Endothelial cell of umbilical vein (primary cell): ENCODE measurements around the gene CTBP2. TPM values are rescaled to one million over a fixed set of nuclear protein-coding genes. Genes with fewer than 3 reads are reported as not detected.

Experiments used
- BruUV-seq: library from RNA; stranded (reverse); fragments of 400-500 nt; replicated peaks from 2 replicates; lab custom pipeline; 2021; lab: Mats Ljungman, UMichigan
- CTCF ChIA-PET: fragments of 300-600, 350-600 bp; sonication (Branson Sonifier 250); formaldehyde crosslinking; loops from one replicate; lab custom pipeline; 2021; ENCODE audit warnings: antibody characterized with exemption, inconsistent platforms; lab: Charles Lee
- POLR2A ChIA-PET: fragments of 300-600, 350-600 bp; sonication (Branson Sonifier 250); formaldehyde crosslinking; loops from one replicate; lab custom pipeline; 2021; ENCODE audit warnings: antibody characterized with exemption, inconsistent platforms; lab: Charles Lee
- DNase-seq: peaks from one replicate; pipeline ENCODE4 v3.0.0-alpha.2; 2011; ENCODE audit warnings: low read depth, low spot score
- FAIRE-seq: peaks from 2 replicates; lab custom pipeline; 2011; peaks lifted over from hg19 to GRCh38; lab: Jason Lieb, UNC
- H2AFZ ChIP-seq: 2 replicates; pipeline ENCODE4 v1.6.0; 2012; ENCODE audit warnings: low read depth, low read length, control low read depth, inconsistent platforms
- H3K27ac ChIP-seq: 2 replicates; pipeline ENCODE4 v1.5.1; 2011; ENCODE audit warnings: low read depth, mild to moderate bottlenecking, control low read depth, low read length, moderate library complexity; ENCODE audit not compliant: insufficient read depth
- H3K27me3 ChIP-seq, 2 experiments: 2 replicates each; pipeline versions ENCODE4 v1.6.0 to v1.6.1; 2011; ENCODE audit warnings: low read length in 2 of 2, mixed read lengths in 1 of 2; ENCODE audit not compliant: control insufficient read depth in 2 of 2, insufficient read depth in 2 of 2
- H3K36me3 ChIP-seq, 2 experiments: 2 replicates in 1 of 2; 3 replicates in 1 of 2; pipeline ENCODE4 v1.5.1; 2011; ENCODE audit warnings: low read length in 2 of 2, mild to moderate bottlenecking in 1 of 2, moderate library complexity in 1 of 2; ENCODE audit not compliant: control insufficient read depth in 2 of 2, insufficient read depth in 2 of 2; ENCODE audit errors: extremely low read depth in 1 of 2
- H3K4me1 ChIP-seq: 3 replicates; pipeline ENCODE4 v1.5.1; 2011; ENCODE audit warnings: mild to moderate bottlenecking, low read length; ENCODE audit not compliant: control insufficient read depth, insufficient read depth; ENCODE audit errors: extremely low read depth
- H3K4me2 ChIP-seq: 2 replicates; pipeline ENCODE4 v1.6.1; 2011; ENCODE audit warnings: low read length, control low read depth, mixed read lengths; ENCODE audit not compliant: insufficient read depth
- H3K4me3 ChIP-seq, 3 experiments: fragments of 200-600 bp in 1 of 3; sonication (generic), shearing (Covaris generic) in 1 of 3; replicated peaks in 1 of 3; 2 replicates each; pipeline ENCODE4 v1.5.1; 2011 to 2016; ENCODE audit warnings: control low read depth in 3 of 3, low read length in 3 of 3, mild to moderate bottlenecking in 2 of 3, inconsistent platforms in 1 of 3, low read depth in 1 of 3, moderate library complexity in 1 of 3; ENCODE audit not compliant: insufficient read depth in 1 of 3
- H3K79me2 ChIP-seq: 2 replicates; pipeline ENCODE4 v1.6.0; 2012; ENCODE audit warnings: low read length, inconsistent platforms; ENCODE audit not compliant: control insufficient read depth, insufficient read depth
- H3K9ac ChIP-seq: replicated peaks from 2 replicates; pipeline ENCODE3; 2011; ENCODE audit warnings: low read length, control low read depth; ENCODE audit not compliant: insufficient read depth; ENCODE audit errors: extremely low read depth
- H3K9me1 ChIP-seq: replicated peaks from 3 replicates; pipeline ENCODE4 v1.6.0; 2011; ENCODE audit warnings: mild to moderate bottlenecking, low read length; ENCODE audit not compliant: control insufficient read depth, insufficient read depth; ENCODE audit errors: extremely low read depth
- H3K9me3 ChIP-seq: replicated peaks from 2 replicates; pipeline ENCODE4 v1.5.1; 2012; ENCODE audit warnings: low read length, inconsistent platforms; ENCODE audit not compliant: control insufficient read depth, insufficient read depth
- H4K20me1 ChIP-seq: replicated peaks from 2 replicates; pipeline ENCODE3; 2011; ENCODE audit warnings: mild to moderate bottlenecking, low read length; ENCODE audit not compliant: control insufficient read depth, insufficient read depth; ENCODE audit errors: extremely low read depth
- EZH2 ChIP-seq: IDR thresholded peaks from 2 replicates; pipeline ENCODE4 v1.6.1; 2012; ENCODE audit warnings: borderline replicate concordance, low read depth, mild to moderate bottlenecking, moderate library complexity, low read length, inconsistent platforms; ENCODE audit not compliant: severe bottlenecking
- FOS ChIP-seq: IDR thresholded peaks from 2 replicates; pipeline ENCODE4 v1.6.1; 2011; ENCODE audit warnings: mild to moderate bottlenecking, low read length, moderate library complexity, borderline replicate concordance; ENCODE audit not compliant: insufficient read depth
- GATA2 ChIP-seq: IDR thresholded peaks from 2 replicates; pipeline ENCODE4 v1.7.0; 2011; ENCODE audit warnings: low read depth, mild to moderate bottlenecking, moderate library complexity, mixed read lengths, low read length; ENCODE audit not compliant: insufficient read length, insufficient read depth
- JUN ChIP-seq: IDR thresholded peaks from 2 replicates; pipeline ENCODE4 v1.6.1; 2011; ENCODE audit warnings: borderline replicate concordance, low read depth; ENCODE audit not compliant: insufficient read length, insufficient read depth
- MAX ChIP-seq: IDR thresholded peaks from 2 replicates; pipeline ENCODE4 v1.6.1; 2011; ENCODE audit not compliant: insufficient read depth, insufficient read length
- MYC ChIP-seq: IDR thresholded peaks from one replicate; pipeline ENCODE4 v1.6.1; 2011; ENCODE audit warnings: mild to moderate bottlenecking, low read depth, low read length
- POLR2A ChIP-seq: IDR thresholded peaks from 2 replicates; pipeline ENCODE4 v1.6.1; 2012; ENCODE audit warnings: low read depth, mild to moderate bottlenecking, control low read depth, low read length
- POLR2AphosphoS5 ChIP-seq: IDR thresholded peaks from 2 replicates; pipeline ENCODE4 v1.6.1; 2012; ENCODE audit warnings: low read depth, mild to moderate bottlenecking, control low read depth, low read length, moderate library complexity; ENCODE audit not compliant: insufficient read depth
- dilution Hi-C: fragments of 300-500 bp; cut with MboI; formaldehyde crosslinking; loops from one replicate; pipeline ENCODE4 v1.15.0; 2019; ENCODE audit warnings: low sequenced_read_pairs; ENCODE audit not compliant: extremely low pct_ligation_motif_present
- intact Hi-C: fragments of 100-400 bp; cut with micrococcal nuclease; formaldehyde crosslinking; loops from one replicate; pipeline ENCODE4 v1.10.0; 2022
- polyA plus RNA-seq, 4 experiments: library from polyadenylated mRNA; depleted of rRNA in 3 of 4; stranded (reverse) in 3 of 4; unstranded in 1 of 4; fragments of >200 nt; gene quantifications; 2 replicates each; pipeline versions ENCODE4 v1.2.1 to v1.2.3, GENCODE V29; 2011 to 2012; ENCODE audit warnings: missing spikeins in 1 of 4
- total RNA-seq: library from RNA; stranded (reverse); gene quantifications from 2 replicates; pipeline ENCODE4 v1.2.3, GENCODE V29; 2021
- TF ChIP-seq, protein P1 (sequence below), 2 donors: IDR thresholded peaks; 1 replicate in 1 of 2; 2 replicates in 1 of 2; pipeline ENCODE4 v1.5.1; 2011; ENCODE audit warnings: low read length in 2 of 2, mild to moderate bottlenecking in 2 of 2, moderate library complexity in 2 of 2, control low read depth in 1 of 2, inconsistent platforms in 1 of 2, low read depth in 1 of 2; ENCODE audit not compliant: insufficient read depth in 1 of 2; ENCODE audit errors: extremely low read depth in 1 of 2

Gene CTBP2
- total and polyA plus RNA-seq, 2 donors (not counting 3 experiments of a cell fraction or from before 2014, with no cell fraction given): 118 to 128 TPM

DNA sequence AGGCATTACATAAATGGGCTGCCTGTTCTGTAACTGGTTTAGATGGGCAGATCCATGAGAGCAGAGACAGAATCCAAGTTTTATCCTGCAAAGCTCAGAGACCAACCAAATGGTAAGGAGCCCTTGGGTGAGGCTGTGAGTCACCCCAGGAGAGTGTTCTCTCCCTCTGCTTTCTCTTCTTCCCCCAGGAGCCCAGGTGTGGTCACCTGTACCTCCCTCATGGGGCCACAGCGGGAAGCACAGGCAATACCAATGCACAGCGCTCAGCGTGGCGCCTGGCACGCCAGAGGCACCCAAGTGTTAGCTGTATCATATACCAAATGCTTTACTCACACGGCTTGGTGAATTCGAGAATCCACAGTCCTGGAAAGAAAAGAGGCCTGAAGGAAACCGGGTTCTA, 39.4 kb downstream of the CTBP2 start:
- dilution Hi-C loops (no loop called here), intact Hi-C loops (no loop called here)
- Histone ChIP-seq H3K4me3 (no peak overlapping the region), H4K20me1 (peaks cover 14% of the 10 kb centered on the region), H3K4me2 (no peak overlapping the region), H3K36me3 (peaks cover under 1 to 8% of the 10 kb centered on the region in 2 experiments), H3K4me1 (no peaks in the 10 kb centered on the region), H2AFZ (no peak overlapping the region), H3K27me3 (no peaks in the 10 kb centered on the region), H3K79me2 (peaks cover 100% of the 10 kb centered on the region), H3K9me1 (no peaks in the 10 kb centered on the region), H3K9me3 (no peaks in the 10 kb centered on the region), H3K27ac (no peak overlapping the region), H3K9ac (no peak overlapping the region)
- TF ChIP-seq POLR2AphosphoS5 (no peak), EZH2 (no peak), MAX (no peak), FOS (no peak), MYC (no peak), POLR2A (no peak), JUN (no peak), GATA2 (no peak)
- TF ChIP-seq, protein P1, sequence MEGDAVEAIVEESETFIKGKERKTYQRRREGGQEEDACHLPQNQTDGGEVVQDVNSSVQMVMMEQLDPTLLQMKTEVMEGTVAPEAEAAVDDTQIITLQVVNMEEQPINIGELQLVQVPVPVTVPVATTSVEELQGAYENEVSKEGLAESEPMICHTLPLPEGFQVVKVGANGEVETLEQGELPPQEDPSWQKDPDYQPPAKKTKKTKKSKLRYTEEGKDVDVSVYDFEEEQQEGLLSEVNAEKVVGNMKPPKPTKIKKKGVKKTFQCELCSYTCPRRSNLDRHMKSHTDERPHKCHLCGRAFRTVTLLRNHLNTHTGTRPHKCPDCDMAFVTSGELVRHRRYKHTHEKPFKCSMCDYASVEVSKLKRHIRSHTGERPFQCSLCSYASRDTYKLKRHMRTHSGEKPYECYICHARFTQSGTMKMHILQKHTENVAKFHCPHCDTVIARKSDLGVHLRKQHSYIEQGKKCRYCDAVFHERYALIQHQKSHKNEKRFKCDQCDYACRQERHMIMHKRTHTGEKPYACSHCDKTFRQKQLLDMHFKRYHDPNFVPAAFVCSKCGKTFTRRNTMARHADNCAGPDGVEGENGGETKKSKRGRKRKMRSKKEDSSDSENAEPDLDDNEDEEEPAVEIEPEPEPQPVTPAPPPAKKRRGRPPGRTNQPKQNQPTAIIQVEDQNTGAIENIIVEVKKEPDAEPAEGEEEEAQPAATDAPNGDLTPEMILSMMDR (IDR thresholded peaks at IDR 0.05; ENCODE audit: extremely low read depth in 1 of 2, insufficient read depth in 1 of 2, low read depth in 1 of 2, low read length in 2 of 2): no peak
- ChIA-PET CTCF (no interaction called here), POLR2A (no interaction called here)
- DNase-seq: no peak
- FAIRE-seq: no peak
- BruUV-seq: no TSS peak
